Right ventricle myocardium inferior (tissue), 1 donor: ENCODE results near the gene USP5. TPM values are rescaled to one million over a fixed set of nuclear protein-coding genes. Genes with fewer than 3 reads are reported as not detected.
"Not testable (repeated sequence)": the region's sequence is repeated elsewhere in the genome, so short reads cannot be mapped to it uniquely, and the experiment has no call there.

Source experiments
- ATAC-seq: fragments of 200-7000 bp; cut with Tn5 transposase; one replicate; pipeline ENCODE4 v1.9.1; 2020; ENCODE audit warnings: mild to moderate bottlenecking, moderate library complexity
- DNase-seq: peaks from one replicate; pipeline ENCODE4 v3.0.0; 2021; ENCODE audit errors: missing footprints
- intact Hi-C: fragments of 100-400 bp; cut with DNase I; formaldehyde crosslinking; loops from one replicate; pipeline ENCODE4 v1.11.0; 2022
- total RNA-seq: library from RNA; stranded (reverse); fragmentation: NEBNext Ultra II Directional; extraction: Animal tissue kit (Norgen Biotek cat#: 25700); gene quantifications from one replicate; pipeline ENCODE4 v1.2.1, GENCODE V29; 2021
- donor health status: DM: no; HTN: yes; CAD: no; lungs with severe emphysema.

Gene USP5
- total RNA-seq, 1 donor from 2014 or later: 62.0 TPM

GRCh38 chr12:6896846-6897435 lies 45.0 kb downstream of the USP5 start:
- no peak for ATAC-seq
- intact Hi-C loops: no loop called here
- no peak for DNase-seq

GRCh38 chr12:6899427-6899826 lies 47.5 kb downstream of the USP5 start:
- intact Hi-C loops: no loop called here

GRCh38 chr12:6899837-6900519 lies 48.0 kb downstream of the USP5 start:
- DNase-seq: peak; percentile 78
- intact Hi-C loops: no loop called here
- no peak for ATAC-seq

More at GRCh38 chr12:6899427-6899826, 47.5 kb downstream of the USP5 start:
- no peak for ATAC-seq
- DNase-seq: no peak

- intact Hi-C loops: no loop called here
- no peak for DNase-seq
- no peak for ATAC-seq
These were observed 50.5 kb downstream of the USP5 start for GRCh38 chr12:6902448-6902847.

- DNase-seq (no peak), ATAC-seq (no peak)
- intact Hi-C loops: loop anchor here (2.0 kb wide), 1 partner anchor 21 kb away; no protein-coding TSS in a partner anchor
These were observed 51.8 kb downstream of the USP5 start for GRCh38 chr12:6903722-6904121.

- ATAC-seq (peak; percentile 98), DNase-seq (peak; percentile 98)
- intact Hi-C loops: loop anchor here (2.0 kb wide), 1 partner anchor 20 kb away; no protein-coding TSS in a partner anchor
These were observed 52.6 kb downstream of the USP5 start, which contains the start of gene LRRC23 for GRCh38 chr12:6904280-6905276. Gene LRRC23 (plus strand): TSS chr12:6904822. CDS start chr12:6905634, 812 bp downstream.

GRCh38 chr12:6905414-6906040 lies 53.6 kb downstream of the USP5 start:
- ATAC-seq: no peak
- intact Hi-C loops: loop anchor here (2.0 kb wide), 1 partner anchor 19 kb away; no protein-coding TSS in a partner anchor

GRCh38 chr12:6908141-6908540 lies 56.2 kb downstream of the USP5 start:
- ATAC-seq, DNase-seq, intact Hi-C loops: not testable (repeated sequence)

More at GRCh38 chr12:6905414-6906040, 53.6 kb downstream of the USP5 start:
- no peak for DNase-seq

GRCh38 chr12:6909421-6910145 lies 57.6 kb downstream of the USP5 start:
- intact Hi-C loops: no loop called here
- DNase-seq (no peak), ATAC-seq (no peak)

GRCh38 chr12:6912164-6912935 lies 60.4 kb downstream of the USP5 start:
- DNase-seq (no peak), ATAC-seq (no peak)
- intact Hi-C loops: no loop called here

GRCh38 chr12:6914246-6914946 lies 62.4 kb downstream of the USP5 start, which contains the start of gene ENO2:
Gene ENO2 (plus strand): TSS chr12:6914580. CDS start chr12:6915833, 1,253 bp downstream.
- DNase-seq (peak; percentile 87), ATAC-seq (peak; percentile 89)

GRCh38 chr12:6914947-6915788 lies 63.2 kb downstream of the USP5 start:
- intact Hi-C loops: no loop called here
- DNase-seq (no peak), ATAC-seq (no peak)

More at GRCh38 chr12:6914246-6914946, 62.4 kb downstream of the USP5 start, which contains the start of gene ENO2:
- intact Hi-C loops: no loop called here

- ATAC-seq (no peak), DNase-seq (no peak)
- intact Hi-C loops: no loop called here
These were observed 63.9 kb downstream of the USP5 start for GRCh38 chr12:6915789-6916285.
